Caco-2 (cell line): ENCODE data around the gene TSPAN17. TPM values are rescaled to one million over a fixed set of nuclear protein-coding genes. Genes with fewer than 3 reads are reported as not detected.

Experiments
- BruUV-seq: library from RNA; stranded (reverse); fragments of 400-500 nt; replicated peaks from 2 replicates; lab custom pipeline; 2021; lab: Mats Ljungman, UMichigan
- CTCF ChIA-PET: fragments of 300-600 bp; sonication (Branson Sonifier 250); formaldehyde crosslinking; loops from one replicate; lab custom pipeline; 2022; ENCODE audit warnings: antibody characterized with exemption; lab: Charles Lee
- POLR2A ChIA-PET: fragments of 300-600 bp; sonication (Branson Sonifier 250); formaldehyde crosslinking; loops from one replicate; lab custom pipeline; 2022; ENCODE audit warnings: antibody characterized with exemption; lab: Charles Lee
- DNase-seq, 2 experiments: peaks; one replicate each; pipeline versions ENCODE4 v3.0.0 to v3.0.0-alpha.2; 2020 to 2022
- H3K27me3 ChIP-seq: replicated peaks from 2 replicates; pipeline ENCODE4 v1.6.0; 2011; ENCODE audit warnings: low read length; ENCODE audit not compliant: control insufficient read depth, insufficient read depth
- H3K36me3 ChIP-seq: 2 replicates; pipeline ENCODE4 v1.5.1; 2011; ENCODE audit warnings: low read length; ENCODE audit not compliant: control insufficient read depth, insufficient read depth
- H3K4me1 ChIP-seq: fragments of 250-450 bp; sonication (Bioruptor Pico); 2 replicates; pipeline ENCODE4 v1.5.1; 2020; ENCODE audit warnings: mild to moderate bottlenecking
- H3K4me3 ChIP-seq: 2 replicates; pipeline ENCODE4 v1.5.1; 2011; ENCODE audit warnings: low read depth, mild to moderate bottlenecking, control low read depth, low read length
- H3K9me3 ChIP-seq: fragments of 250-450 bp; sonication (Bioruptor Pico); 2 replicates; pipeline ENCODE4 v1.5.1; 2020; ENCODE audit warnings: mild to moderate bottlenecking, moderate library complexity
- H3K27ac Mint-ChIP-seq: one replicate; pipeline ENCODE4 v1.8.0; 2022; ENCODE audit warnings: mixed read lengths; ENCODE audit not compliant: unreplicated experiment
- H3K27me3 Mint-ChIP-seq: one replicate; pipeline ENCODE4 v1.8.0; 2022; ENCODE audit warnings: mixed read lengths; ENCODE audit not compliant: insufficient read depth, unreplicated experiment
- H3K36me3 Mint-ChIP-seq: one replicate; pipeline ENCODE4 v1.8.0; 2022; ENCODE audit warnings: mild to moderate bottlenecking, mixed read lengths; ENCODE audit not compliant: insufficient read depth, unreplicated experiment
- H3K4me1 Mint-ChIP-seq: one replicate; pipeline ENCODE4 v1.8.0; 2022; ENCODE audit warnings: low read depth, mixed read lengths; ENCODE audit not compliant: unreplicated experiment
- H3K4me3 Mint-ChIP-seq: one replicate; pipeline ENCODE4 v1.8.0; 2022; ENCODE audit warnings: mild to moderate bottlenecking, moderate library complexity, mixed read lengths; ENCODE audit not compliant: unreplicated experiment
- H3K9me3 Mint-ChIP-seq: one replicate; pipeline ENCODE4 v1.8.0; 2022; ENCODE audit warnings: mixed read lengths; ENCODE audit not compliant: unreplicated experiment
- CTCF ChIP-seq, 2 experiments: fragments of 200-600 bp in 1 of 2; IDR thresholded peaks; 1 replicate in 1 of 2; 2 replicates in 1 of 2; pipeline versions ENCODE4 v1.5.1 to v1.8.0; 2011 to 2022; ENCODE audit warnings: antibody characterized with exemption in 1 of 2, control low read depth in 1 of 2, inconsistent platforms in 1 of 2, low read depth in 1 of 2, low read length in 1 of 2, mild to moderate bottlenecking in 1 of 2, moderate library complexity in 1 of 2; ENCODE audit not compliant: insufficient read depth in 1 of 2, severe bottlenecking in 1 of 2, unreplicated experiment in 1 of 2
- intact Hi-C: fragments of 100-400 bp; cut with micrococcal nuclease; formaldehyde crosslinking; loops from one replicate; pipeline ENCODE4 v1.10.0; 2022; ENCODE audit not compliant: unreplicated experiment
- total RNA-seq: library from RNA; stranded (reverse); gene quantifications from 2 replicates; pipeline ENCODE4 v1.2.3, GENCODE V29; 2022

Gene TSPAN17
- total RNA-seq, 1 experiment from 2014 or later, result 20.5 TPM

GRCh38 chr5:176685010-176685409 is 37.7 kb downstream of the TSPAN17 start:
- CTCF ChIA-PET, result no interaction called here
- H3K9me3 Mint-ChIP-seq, result no peaks in the 10 kb centered on the region
- no peak for DNase-seq
- H3K4me3 ChIP-seq, result no peak overlapping the region
- no peaks in the 10 kb centered on the region for H3K4me1 ChIP-seq
- H3K36me3 ChIP-seq, result no peaks in the 10 kb centered on the region
- H3K27me3 ChIP-seq, result no peaks in the 10 kb centered on the region
- H3K27me3 Mint-ChIP-seq, result peaks cover 14% of the 10 kb centered on the region
- POLR2A ChIA-PET, result no interaction called here
- H3K9me3 ChIP-seq, result peaks cover 4% of the 10 kb centered on the region
- H3K4me1 Mint-ChIP-seq, result no peaks in the 10 kb centered on the region
- no peaks in the 10 kb centered on the region for H3K36me3 Mint-ChIP-seq
- H3K27ac Mint-ChIP-seq, result no peak overlapping the region
- no TSS peak for BruUV-seq
- no peak for TF ChIP-seq CTCF (IDR thresholded peaks at IDR 0.05; ENCODE audit: insufficient read depth in 1 of 2, low read depth in 1 of 2, low read length in 1 of 2, severe bottlenecking in 1 of 2, unreplicated experiment in 1 of 2)
- intact Hi-C loops, result no loop called here
- H3K4me3 Mint-ChIP-seq, result no peak overlapping the region

DNA sequence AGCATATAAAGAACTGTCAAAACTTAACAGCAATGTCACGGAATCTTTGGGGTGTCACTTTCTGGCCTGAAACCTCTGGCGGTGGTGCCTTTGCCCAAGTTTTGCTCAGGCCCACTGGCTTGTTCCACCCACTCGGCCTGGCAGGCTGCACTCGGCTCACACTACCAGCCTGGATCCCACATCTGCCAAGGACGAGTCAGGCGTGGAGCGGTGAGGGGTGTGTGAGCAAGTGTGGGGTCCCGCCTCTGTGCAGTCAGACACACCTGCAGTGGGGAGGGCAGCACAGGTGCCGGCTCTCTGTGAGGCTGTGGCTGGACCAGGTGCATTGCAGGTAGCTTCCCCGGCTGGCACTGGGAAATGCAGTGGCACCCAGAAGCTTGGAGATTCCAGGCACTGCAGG is 40.0 kb downstream of the TSPAN17 start:
- H3K36me3 ChIP-seq, result no peaks in the 10 kb centered on the region
- ChIA-PET CTCF (interaction anchor here (1.9 kb wide), 1 partner anchor 26 kb away, joined by 7 read pairs; no protein-coding TSS in a partner anchor), POLR2A (no interaction called here)
- Mint-ChIP-seq H3K36me3 (no peaks in the 10 kb centered on the region), H3K4me1 (peaks cover 3% of the 10 kb centered on the region), H3K27ac (no peak overlapping the region), H3K4me3 (no peak overlapping the region), H3K9me3 (no peaks in the 10 kb centered on the region), H3K27me3 (peaks cover 15% of the 10 kb centered on the region)
- no peak for DNase-seq
- H3K4me1 ChIP-seq, result no peaks in the 10 kb centered on the region
- H3K4me3 ChIP-seq, result no peak overlapping the region
- H3K27me3 ChIP-seq, result no peaks in the 10 kb centered on the region
- intact Hi-C loops, result no loop called here
- TF ChIP-seq CTCF (IDR thresholded peaks at IDR 0.05; ENCODE audit: insufficient read depth in 1 of 2, low read depth in 1 of 2, low read length in 1 of 2, severe bottlenecking in 1 of 2, unreplicated experiment in 1 of 2), result no peak
- peaks cover 4% of the 10 kb centered on the region for H3K9me3 ChIP-seq
- BruUV-seq, result no TSS peak

- Histone ChIP-seq H3K36me3 (no peaks in the 10 kb centered on the region), H3K27me3 (no peaks in the 10 kb centered on the region), H3K4me3 (no peak overlapping the region), H3K4me1 (0 out of 2 replicates have a peak, but pooled peaks cover 3% of the 10 kb centered on the region), H3K9me3 (peaks cover 4% of the 10 kb centered on the region; the same call in 1 of the 2 replicates)
- Mint-ChIP-seq H3K36me3 (no peaks in the 10 kb centered on the region), H3K9me3 (no peaks in the 10 kb centered on the region), H3K4me1 (peaks cover 9% of the 10 kb centered on the region), H3K27ac (no peak overlapping the region), H3K4me3 (no peak overlapping the region), H3K27me3 (peaks cover 12% of the 10 kb centered on the region)
- POLR2A ChIA-PET, result no interaction called here
- intact Hi-C loops, result no loop called here
- no peak for TF ChIP-seq CTCF (IDR thresholded peaks at IDR 0.05; ENCODE audit: insufficient read depth in 1 of 2, low read depth in 1 of 2, low read length in 1 of 2, severe bottlenecking in 1 of 2, unreplicated experiment in 1 of 2)
- BruUV-seq, result no TSS peak
- CTCF ChIA-PET, result interaction anchor here (1.9 kb wide), 1 partner anchor 27 kb away, joined by 7 read pairs; no protein-coding TSS in a partner anchor
- no peak for DNase-seq
Observed at GRCh38 chr5:176687881-176688280, 40.6 kb downstream of the TSPAN17 start.
